Esophagus squamous epithelium (tissue), 4 donors: ENCODE measurements around the gene WNT7B.

Experiments
- POLR2A ChIP-seq, 4 donors: fragments of 450-650 bp; IDR thresholded peaks; one replicate each; pipeline ENCODE4 v1.6.1; 2017; ENCODE audit warnings: antibody characterized with exemption in 4 of 4, mild to moderate bottlenecking in 4 of 4, moderate library complexity in 3 of 4
- TF ChIP-seq, protein P1 (sequence below), 6 experiments: fragments of 450-650 bp in 4 of 6; fragments of 200-600 bp in 2 of 6; sonication (generic) in 2 of 6; IDR thresholded peaks; one replicate each; pipeline ENCODE4 v1.5.1; 2016 to 2019; ENCODE audit warnings: antibody characterized with exemption in 6 of 6, mild to moderate bottlenecking in 4 of 6, moderate library complexity in 4 of 6

- TF ChIP-seq POLR2A (IDR thresholded peaks at IDR 0.05), result no peak
- TF ChIP-seq, protein P1, sequence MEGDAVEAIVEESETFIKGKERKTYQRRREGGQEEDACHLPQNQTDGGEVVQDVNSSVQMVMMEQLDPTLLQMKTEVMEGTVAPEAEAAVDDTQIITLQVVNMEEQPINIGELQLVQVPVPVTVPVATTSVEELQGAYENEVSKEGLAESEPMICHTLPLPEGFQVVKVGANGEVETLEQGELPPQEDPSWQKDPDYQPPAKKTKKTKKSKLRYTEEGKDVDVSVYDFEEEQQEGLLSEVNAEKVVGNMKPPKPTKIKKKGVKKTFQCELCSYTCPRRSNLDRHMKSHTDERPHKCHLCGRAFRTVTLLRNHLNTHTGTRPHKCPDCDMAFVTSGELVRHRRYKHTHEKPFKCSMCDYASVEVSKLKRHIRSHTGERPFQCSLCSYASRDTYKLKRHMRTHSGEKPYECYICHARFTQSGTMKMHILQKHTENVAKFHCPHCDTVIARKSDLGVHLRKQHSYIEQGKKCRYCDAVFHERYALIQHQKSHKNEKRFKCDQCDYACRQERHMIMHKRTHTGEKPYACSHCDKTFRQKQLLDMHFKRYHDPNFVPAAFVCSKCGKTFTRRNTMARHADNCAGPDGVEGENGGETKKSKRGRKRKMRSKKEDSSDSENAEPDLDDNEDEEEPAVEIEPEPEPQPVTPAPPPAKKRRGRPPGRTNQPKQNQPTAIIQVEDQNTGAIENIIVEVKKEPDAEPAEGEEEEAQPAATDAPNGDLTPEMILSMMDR (IDR thresholded peaks at IDR 0.05), result no peak
Observed at GRCh38 chr22:46011627-46012181, 34.7 kb upstream of the WNT7B start.
